ENCODE results near the gene VIM. TPM values are rescaled to one million over a fixed set of nuclear protein-coding genes. Genes with fewer than 3 reads are reported as not detected.
"Not testable (repeated sequence)": the region's sequence is repeated elsewhere in the genome, so short reads cannot be mapped to it uniquely, and the experiment has no call there.

The VIM gene
- total and polyA plus RNA-seq, 2 donors (not counting 1 experiment from before 2014, with no cell fraction given) = 4,882 to 7,192 TPM

DNA sequence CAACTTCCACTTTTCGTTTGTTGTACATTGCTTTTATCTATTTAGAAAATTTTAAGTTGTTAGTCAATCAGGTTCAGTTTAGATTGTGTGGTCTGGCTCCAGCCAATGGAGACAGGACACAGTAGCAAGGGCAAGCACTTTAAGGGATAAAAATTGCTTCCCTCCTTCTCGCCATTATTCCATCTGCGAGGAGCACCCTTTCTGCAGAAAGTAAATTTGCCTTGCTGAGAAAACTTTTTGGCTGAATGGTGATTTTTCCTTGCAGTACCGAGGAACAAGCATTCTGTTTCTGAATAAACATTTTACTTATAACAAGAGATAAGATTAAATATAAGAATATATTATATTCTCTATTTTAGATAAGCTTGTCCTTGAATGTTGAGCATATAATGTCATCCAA lies 34.5 kb downstream of the VIM start:
- no peak for DNase-seq (ENCODE audit: low read depth in 2 of 2)
- no peak overlapping the region for H3K4me2 ChIP-seq (ENCODE audit: extremely low read depth, insufficient read depth, low read length)
- no peak overlapping the region for H3K27ac ChIP-seq (ENCODE audit: insufficient read depth, low read length)
- H3K4me1 ChIP-seq (ENCODE audit: control insufficient read depth, extremely low read depth, insufficient read depth, low read length) = no peaks in the 10 kb centered on the region
- H2AFZ ChIP-seq (ENCODE audit: low read length) = no peak overlapping the region
- H3K4me3 ChIP-seq (replicated peaks in 1 of 4; ENCODE audit: control extremely low read depth in 1 of 4, insufficient read depth in 1 of 4, low read depth in 3 of 4, low read length in 4 of 4) = no peak overlapping the region
- no peaks in the 10 kb centered on the region for H3K9me3 ChIP-seq (ENCODE audit: control insufficient read depth, insufficient read depth, low read depth, low read length)
- no peaks in the 10 kb centered on the region for H3K79me2 ChIP-seq (ENCODE audit: control insufficient read depth, insufficient read depth, low read length)
- no peak overlapping the region for H3K9ac ChIP-seq (ENCODE audit: insufficient read depth, low read length)
- no peaks in the 10 kb centered on the region for H3K36me3 ChIP-seq (ENCODE audit: control insufficient read depth, insufficient read depth, low read length)
- no peaks in the 10 kb centered on the region for H3K27me3 ChIP-seq (ENCODE audit: control insufficient read depth, insufficient read depth, low read length)
- H4K20me1 ChIP-seq (ENCODE audit: control insufficient read depth, extremely low read depth, insufficient read depth, low read length) = no peaks in the 10 kb centered on the region
- TF ChIP-seq, protein P1, sequence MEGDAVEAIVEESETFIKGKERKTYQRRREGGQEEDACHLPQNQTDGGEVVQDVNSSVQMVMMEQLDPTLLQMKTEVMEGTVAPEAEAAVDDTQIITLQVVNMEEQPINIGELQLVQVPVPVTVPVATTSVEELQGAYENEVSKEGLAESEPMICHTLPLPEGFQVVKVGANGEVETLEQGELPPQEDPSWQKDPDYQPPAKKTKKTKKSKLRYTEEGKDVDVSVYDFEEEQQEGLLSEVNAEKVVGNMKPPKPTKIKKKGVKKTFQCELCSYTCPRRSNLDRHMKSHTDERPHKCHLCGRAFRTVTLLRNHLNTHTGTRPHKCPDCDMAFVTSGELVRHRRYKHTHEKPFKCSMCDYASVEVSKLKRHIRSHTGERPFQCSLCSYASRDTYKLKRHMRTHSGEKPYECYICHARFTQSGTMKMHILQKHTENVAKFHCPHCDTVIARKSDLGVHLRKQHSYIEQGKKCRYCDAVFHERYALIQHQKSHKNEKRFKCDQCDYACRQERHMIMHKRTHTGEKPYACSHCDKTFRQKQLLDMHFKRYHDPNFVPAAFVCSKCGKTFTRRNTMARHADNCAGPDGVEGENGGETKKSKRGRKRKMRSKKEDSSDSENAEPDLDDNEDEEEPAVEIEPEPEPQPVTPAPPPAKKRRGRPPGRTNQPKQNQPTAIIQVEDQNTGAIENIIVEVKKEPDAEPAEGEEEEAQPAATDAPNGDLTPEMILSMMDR (conservative IDR thresholded peaks at IDR 0.05 in 1 of 2, IDR thresholded peaks at IDR 0.05 in 1 of 2; ENCODE audit: low read depth in 1 of 2, low read length in 2 of 2) = no peak
- no peak for TF ChIP-seq EZH2 (IDR thresholded peaks at IDR 0.05; ENCODE audit: low read length, missing control alignments)

DNA sequence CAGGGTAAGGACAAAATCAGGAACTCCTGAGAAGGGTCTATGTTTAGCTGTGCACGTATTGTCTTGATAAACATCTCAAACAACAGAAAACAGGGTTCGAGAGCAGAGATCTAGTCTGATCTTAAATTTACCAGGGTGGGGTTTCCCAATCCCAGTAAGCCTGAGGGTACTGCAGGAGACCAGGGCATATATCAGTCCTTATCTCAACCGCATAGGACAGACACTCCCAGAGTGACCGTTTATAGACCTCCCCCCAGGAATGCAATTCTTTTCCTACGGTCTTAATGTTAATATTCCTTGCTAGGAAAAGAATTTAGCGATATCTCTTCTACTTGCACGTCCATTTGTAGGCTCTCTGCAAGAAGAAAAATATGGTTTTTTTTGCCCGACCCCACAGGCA lies 35.5 kb downstream of the VIM start:
- Histone ChIP-seq H3K79me2 (ENCODE audit: control insufficient read depth, insufficient read depth, low read length) (no peaks in the 10 kb centered on the region), H3K4me3 (replicated peaks in 1 of 4; ENCODE audit: control extremely low read depth in 1 of 4, insufficient read depth in 1 of 4, low read depth in 3 of 4, low read length in 4 of 4) (no peak overlapping the region), H4K20me1 (ENCODE audit: control insufficient read depth, extremely low read depth, insufficient read depth, low read length) (no peaks in the 10 kb centered on the region), H3K36me3 (ENCODE audit: control insufficient read depth, insufficient read depth, low read length) (no peaks in the 10 kb centered on the region), H3K27ac (ENCODE audit: insufficient read depth, low read length) (no peak overlapping the region), H3K4me2 (ENCODE audit: extremely low read depth, insufficient read depth, low read length) (no peak overlapping the region), H3K27me3 (ENCODE audit: control insufficient read depth, insufficient read depth, low read length) (no peaks in the 10 kb centered on the region), H3K9ac (ENCODE audit: insufficient read depth, low read length) (no peak overlapping the region), H3K4me1 (ENCODE audit: control insufficient read depth, extremely low read depth, insufficient read depth, low read length) (no peaks in the 10 kb centered on the region), H3K9me3 (ENCODE audit: control insufficient read depth, insufficient read depth, low read depth, low read length) (no peaks in the 10 kb centered on the region), H2AFZ (ENCODE audit: low read length) (no peak overlapping the region)
- DNase-seq (ENCODE audit: low read depth in 2 of 2) = no peak
- no peak for TF ChIP-seq EZH2 (IDR thresholded peaks at IDR 0.05; ENCODE audit: low read length, missing control alignments)
- TF ChIP-seq, protein P1 (conservative IDR thresholded peaks at IDR 0.05 in 1 of 2, IDR thresholded peaks at IDR 0.05 in 1 of 2; ENCODE audit: low read depth in 1 of 2, low read length in 2 of 2) = no peak

DNA sequence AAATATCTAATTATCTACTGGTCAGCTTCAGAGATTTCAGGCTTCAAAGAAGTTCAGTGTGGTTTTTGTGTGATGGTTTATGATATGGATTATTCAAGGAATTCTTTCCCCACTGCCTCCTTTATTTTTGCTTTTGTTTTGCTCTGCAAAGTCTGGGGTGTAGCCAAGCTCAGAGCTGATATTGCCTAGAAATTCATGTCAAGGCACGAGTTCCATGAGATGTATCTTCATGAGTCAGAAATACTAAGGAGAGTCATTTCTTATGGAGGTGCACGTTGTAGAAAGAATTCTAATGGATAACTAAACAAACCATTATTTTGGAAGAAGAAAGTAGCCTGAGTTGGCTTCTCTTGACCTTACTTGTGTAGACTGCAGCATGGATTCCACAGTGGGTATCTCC lies 37.4 kb downstream of the VIM start:
- Histone ChIP-seq H3K4me2 (ENCODE audit: extremely low read depth, insufficient read depth, low read length) (no peak overlapping the region), H3K36me3 (ENCODE audit: control insufficient read depth, insufficient read depth, low read length) (no peaks in the 10 kb centered on the region), H4K20me1 (ENCODE audit: control insufficient read depth, extremely low read depth, insufficient read depth, low read length) (no peaks in the 10 kb centered on the region), H3K79me2 (ENCODE audit: control insufficient read depth, insufficient read depth, low read length) (no peaks in the 10 kb centered on the region), H3K4me1 (ENCODE audit: control insufficient read depth, extremely low read depth, insufficient read depth, low read length) (no peaks in the 10 kb centered on the region), H3K27ac (ENCODE audit: insufficient read depth, low read length) (no peak overlapping the region), H3K27me3 (ENCODE audit: control insufficient read depth, insufficient read depth, low read length) (no peaks in the 10 kb centered on the region), H3K9me3 (ENCODE audit: control insufficient read depth, insufficient read depth, low read depth, low read length) (no peaks in the 10 kb centered on the region), H2AFZ (ENCODE audit: low read length) (no peak overlapping the region), H3K9ac (ENCODE audit: insufficient read depth, low read length) (no peak overlapping the region), H3K4me3 (replicated peaks in 1 of 4; ENCODE audit: control extremely low read depth in 1 of 4, insufficient read depth in 1 of 4, low read depth in 3 of 4, low read length in 4 of 4) (no peak overlapping the region)
- TF ChIP-seq, protein P1 (conservative IDR thresholded peaks at IDR 0.05 in 1 of 2, IDR thresholded peaks at IDR 0.05 in 1 of 2; ENCODE audit: low read depth in 1 of 2, low read length in 2 of 2) = no peak
- no peak for TF ChIP-seq EZH2 (IDR thresholded peaks at IDR 0.05; ENCODE audit: low read length, missing control alignments)
- DNase-seq (ENCODE audit: low read depth in 2 of 2) = no peak

DNA sequence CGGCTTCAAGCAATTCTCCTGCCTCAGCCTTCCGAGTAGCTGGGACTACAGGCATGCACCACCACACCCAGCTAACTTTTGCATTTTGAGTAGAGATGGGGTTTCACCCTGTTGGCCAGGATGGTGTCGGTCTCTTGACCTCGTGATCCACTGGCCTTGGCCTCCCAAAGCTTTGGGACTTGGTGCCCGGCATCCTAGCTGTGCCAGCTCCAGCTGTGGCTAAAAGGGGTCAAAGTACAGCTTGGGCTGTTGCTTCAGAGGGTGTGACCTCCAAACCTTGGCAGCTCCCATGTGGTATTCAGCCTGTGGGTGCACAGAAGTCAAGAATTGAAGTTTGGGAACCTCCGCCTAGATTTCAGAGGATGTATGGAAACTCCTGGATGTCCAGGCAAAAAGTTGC lies 38.5 kb downstream of the VIM start:
- not testable (repeated sequence) for H3K9ac ChIP-seq (ENCODE audit: insufficient read depth, low read length); H3K27me3 ChIP-seq (ENCODE audit: control insufficient read depth, insufficient read depth, low read length); H3K4me2 ChIP-seq (ENCODE audit: extremely low read depth, insufficient read depth, low read length); H4K20me1 ChIP-seq (ENCODE audit: control insufficient read depth, extremely low read depth, insufficient read depth, low read length); H3K79me2 ChIP-seq (ENCODE audit: control insufficient read depth, insufficient read depth, low read length); H3K36me3 ChIP-seq (ENCODE audit: control insufficient read depth, insufficient read depth, low read length); H3K27ac ChIP-seq (ENCODE audit: insufficient read depth, low read length); H2AFZ ChIP-seq (ENCODE audit: low read length); DNase-seq (ENCODE audit: low read depth in 2 of 2); H3K4me1 ChIP-seq (ENCODE audit: control insufficient read depth, extremely low read depth, insufficient read depth, low read length); H3K9me3 ChIP-seq (ENCODE audit: control insufficient read depth, insufficient read depth, low read depth, low read length); H3K4me3 ChIP-seq (replicated peaks in 1 of 4; ENCODE audit: control extremely low read depth in 1 of 4, insufficient read depth in 1 of 4, low read depth in 3 of 4, low read length in 4 of 4)

All from fibroblast of lung (primary cell).